Measurements from ENCODE around the gene SEZ6. TPM values are rescaled to one million over a fixed set of nuclear protein-coding genes. Genes with fewer than 3 reads are reported as not detected.

The SEZ6 gene
- total RNA-seq, 2 experiments from 2014 or later: 0.31 TPM; not detected in 1

DNA sequence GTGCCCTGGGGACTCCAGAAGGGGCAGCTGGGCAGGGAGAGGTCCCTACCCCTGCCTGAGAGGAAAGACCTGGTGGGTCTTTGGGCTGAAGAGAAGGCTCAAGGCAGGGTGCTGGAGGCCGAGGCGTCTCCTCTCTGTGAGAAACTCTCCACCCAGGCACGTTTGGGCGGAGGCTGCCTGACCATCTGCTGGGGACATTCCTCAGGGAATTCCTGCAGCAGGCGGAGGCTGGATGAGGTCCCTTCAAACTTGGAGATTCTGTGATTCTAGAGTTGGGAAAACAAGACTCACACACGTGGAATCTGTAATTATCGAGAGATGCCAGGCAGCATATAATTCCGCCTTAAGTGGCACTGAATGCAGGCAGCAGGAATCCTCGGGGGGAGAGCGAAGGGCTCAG lies 33.4 kb downstream of the SEZ6 start:
- ChIA-PET POLR2A (no interaction called here), CTCF (no interaction called here)
- TF ChIP-seq, protein P1, sequence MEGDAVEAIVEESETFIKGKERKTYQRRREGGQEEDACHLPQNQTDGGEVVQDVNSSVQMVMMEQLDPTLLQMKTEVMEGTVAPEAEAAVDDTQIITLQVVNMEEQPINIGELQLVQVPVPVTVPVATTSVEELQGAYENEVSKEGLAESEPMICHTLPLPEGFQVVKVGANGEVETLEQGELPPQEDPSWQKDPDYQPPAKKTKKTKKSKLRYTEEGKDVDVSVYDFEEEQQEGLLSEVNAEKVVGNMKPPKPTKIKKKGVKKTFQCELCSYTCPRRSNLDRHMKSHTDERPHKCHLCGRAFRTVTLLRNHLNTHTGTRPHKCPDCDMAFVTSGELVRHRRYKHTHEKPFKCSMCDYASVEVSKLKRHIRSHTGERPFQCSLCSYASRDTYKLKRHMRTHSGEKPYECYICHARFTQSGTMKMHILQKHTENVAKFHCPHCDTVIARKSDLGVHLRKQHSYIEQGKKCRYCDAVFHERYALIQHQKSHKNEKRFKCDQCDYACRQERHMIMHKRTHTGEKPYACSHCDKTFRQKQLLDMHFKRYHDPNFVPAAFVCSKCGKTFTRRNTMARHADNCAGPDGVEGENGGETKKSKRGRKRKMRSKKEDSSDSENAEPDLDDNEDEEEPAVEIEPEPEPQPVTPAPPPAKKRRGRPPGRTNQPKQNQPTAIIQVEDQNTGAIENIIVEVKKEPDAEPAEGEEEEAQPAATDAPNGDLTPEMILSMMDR (IDR thresholded peaks at IDR 0.05): no peak
- Mint-ChIP-seq H3K36me3 (ENCODE audit: low read depth) (no peaks in the 10 kb centered on the region), H3K4me1 (ENCODE audit: low read depth) (no peaks in the 10 kb centered on the region), H3K27ac (no peak overlapping the region), H3K9me3 (no peaks in the 10 kb centered on the region), H3K27me3 (no peaks in the 10 kb centered on the region), H3K4me3 (no peak overlapping the region)
- H3K4me3 ChIP-seq (ENCODE audit: low read length): no peak overlapping the region
- no peaks in the 10 kb centered on the region for H3K36me3 ChIP-seq (ENCODE audit: insufficient read depth, low read length)
- DNase-seq (no peak), ATAC-seq (ENCODE audit: poor library complexity) (no peak)
- intact Hi-C loops (cut with DNase I, micrococcal nuclease): no loop called here
- no peaks in the 10 kb centered on the region for H3K27me3 ChIP-seq (ENCODE audit: control insufficient read depth in 1 of 2, insufficient read depth in 2 of 2, low read length in 2 of 2)
- H3K27ac ChIP-seq (ENCODE audit: low read depth in 1 of 2, low read length in 2 of 2): no peak overlapping the region
- H3K4me1 ChIP-seq (ENCODE audit: insufficient read depth, low read length): no peaks in the 10 kb centered on the region
- no peaks in the 10 kb centered on the region for H3K9me3 ChIP-seq (ENCODE audit: control insufficient read depth in 1 of 2, insufficient read depth in 1 of 2, low read length in 2 of 2)

DNA sequence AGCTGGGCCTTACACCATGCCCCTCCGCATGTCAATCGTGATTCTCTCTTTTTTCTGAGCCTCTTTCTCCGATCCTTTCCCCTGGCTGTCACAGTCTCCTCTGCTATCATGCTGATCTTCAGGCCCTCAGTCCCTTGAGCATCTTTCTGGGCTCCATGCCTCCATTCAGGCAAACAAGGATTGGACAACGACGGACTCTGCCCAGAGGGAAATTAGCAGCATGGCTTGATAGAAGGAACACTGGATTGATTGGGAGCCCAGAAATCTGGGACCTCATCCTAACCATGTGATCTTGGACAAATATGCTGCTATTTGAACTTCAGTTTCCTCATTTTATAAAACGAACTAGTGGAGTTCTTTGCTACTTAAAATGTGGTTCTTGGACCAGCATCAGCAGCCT lies 35.0 kb downstream of the SEZ6 start:
- DNase-seq: no peak

DNA sequence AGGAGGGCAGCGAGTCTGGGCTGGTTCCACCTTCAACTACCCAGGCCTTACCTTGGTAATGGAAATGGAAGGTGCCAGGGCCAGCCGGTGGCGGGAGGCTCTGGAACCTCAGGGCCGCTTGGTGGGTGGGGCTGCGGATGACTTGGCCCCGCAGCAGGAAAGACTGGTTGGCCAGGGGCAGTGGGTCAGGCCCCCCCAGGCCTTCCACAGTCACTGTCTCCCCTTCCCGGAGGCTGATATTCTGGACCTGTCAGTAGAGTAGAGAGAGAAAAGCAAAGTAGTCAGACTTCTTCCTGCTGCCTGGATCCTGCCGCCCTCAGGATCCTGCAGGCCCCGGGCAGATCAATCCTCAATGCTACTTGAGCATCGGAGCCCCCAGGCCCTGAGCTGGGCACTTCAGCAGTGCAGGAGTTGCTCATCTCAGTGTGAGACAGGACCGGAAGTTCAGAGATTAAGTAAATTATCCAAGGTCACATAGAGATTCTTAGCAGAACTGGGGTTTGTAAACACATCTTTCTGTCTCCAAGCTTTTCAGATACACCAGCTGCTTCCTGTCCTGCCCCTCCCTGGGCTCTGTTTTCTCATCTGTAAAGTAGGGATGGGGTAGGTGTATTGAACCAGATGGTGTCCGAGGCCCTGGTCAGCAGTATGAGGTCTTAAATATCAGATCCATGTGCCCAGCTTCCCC lies 36.0 kb downstream of the SEZ6 start:
- Mint-ChIP-seq H3K4me1 (ENCODE audit: low read depth) (no peaks in the 10 kb centered on the region), H3K36me3 (ENCODE audit: low read depth) (no peaks in the 10 kb centered on the region), H3K9me3 (no peaks in the 10 kb centered on the region), H3K27me3 (no peaks in the 10 kb centered on the region), H3K4me3 (no peak overlapping the region), H3K27ac (no peak overlapping the region)
- ATAC-seq (ENCODE audit: poor library complexity): no peak
- ChIA-PET CTCF (no interaction called here), POLR2A (no interaction called here)
- no peak overlapping the region for H3K4me3 ChIP-seq (ENCODE audit: low read length)
- H3K9me3 ChIP-seq (ENCODE audit: control insufficient read depth in 1 of 2, insufficient read depth in 1 of 2, low read length in 2 of 2): no peaks in the 10 kb centered on the region
- H3K27me3 ChIP-seq (ENCODE audit: control insufficient read depth in 1 of 2, insufficient read depth in 2 of 2, low read length in 2 of 2): no peaks in the 10 kb centered on the region
- intact Hi-C loops (cut with DNase I, micrococcal nuclease): loop anchor here in 1 of 2 experiments (10.0 kb wide), 1 partner anchor 215 kb away; the partner anchor contains the start of gene MYO18A
- DNase-seq: no peak
- H3K36me3 ChIP-seq (ENCODE audit: insufficient read depth, low read length): no peaks in the 10 kb centered on the region
- TF ChIP-seq, protein P1 (IDR thresholded peaks at IDR 0.05): no peak
- no peak overlapping the region for H3K27ac ChIP-seq (ENCODE audit: low read depth in 1 of 2, low read length in 2 of 2)
- peaks cover 3% of the 10 kb centered on the region for H3K4me1 ChIP-seq (ENCODE audit: insufficient read depth, low read length)

More for the DNA sequence above, 35.0 kb downstream of the SEZ6 start:
- TF ChIP-seq, protein P1 (IDR thresholded peaks at IDR 0.05): no peak
- ChIA-PET CTCF (no interaction called here), POLR2A (no interaction called here)
- ATAC-seq (ENCODE audit: poor library complexity): no peak
- H3K9me3 Mint-ChIP-seq: no peaks in the 10 kb centered on the region
- no peaks in the 10 kb centered on the region for H3K4me1 Mint-ChIP-seq (ENCODE audit: low read depth)
- no peaks in the 10 kb centered on the region for H3K9me3 ChIP-seq (ENCODE audit: control insufficient read depth in 1 of 2, insufficient read depth in 1 of 2, low read length in 2 of 2)
- no peak overlapping the region for H3K4me3 Mint-ChIP-seq
- no peak overlapping the region for H3K4me3 ChIP-seq (ENCODE audit: low read length)
- no peak overlapping the region for H3K27ac ChIP-seq (ENCODE audit: low read depth in 1 of 2, low read length in 2 of 2)
- no peaks in the 10 kb centered on the region for H3K27me3 Mint-ChIP-seq
- no peaks in the 10 kb centered on the region for H3K36me3 Mint-ChIP-seq (ENCODE audit: low read depth)
- H3K36me3 ChIP-seq (ENCODE audit: insufficient read depth, low read length): no peaks in the 10 kb centered on the region
- intact Hi-C loops (cut with DNase I, micrococcal nuclease): no loop called here
- H3K27ac Mint-ChIP-seq: no peak overlapping the region
- no peaks in the 10 kb centered on the region for H3K27me3 ChIP-seq (ENCODE audit: control insufficient read depth in 1 of 2, insufficient read depth in 2 of 2, low read length in 2 of 2)
- H3K4me1 ChIP-seq (ENCODE audit: insufficient read depth, low read length): no peaks in the 10 kb centered on the region

Data from CD4-positive, alpha-beta T cell (primary cell).